ENCODE measurements around the gene WDFY4.

The WDFY4 gene

DNA sequence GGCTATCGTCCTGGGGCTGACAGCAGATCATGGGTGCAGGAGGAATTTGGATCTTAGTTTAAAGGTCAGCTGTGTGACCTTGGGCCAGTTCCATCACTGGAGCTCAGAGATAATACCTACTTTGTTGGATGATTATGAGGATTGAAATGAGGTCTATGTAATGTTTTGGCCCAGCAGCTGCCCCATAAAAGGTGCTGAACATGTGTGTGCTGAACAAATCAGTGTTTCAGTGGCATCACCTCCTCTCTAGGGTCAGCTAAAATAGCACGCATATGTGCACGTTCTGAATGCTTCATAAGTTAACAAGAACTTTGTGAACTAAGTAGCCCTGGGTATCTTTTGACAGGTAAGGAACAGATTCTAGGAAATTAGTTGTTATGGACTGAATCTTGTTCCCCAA is 339.8 kb downstream of the WDFY4 start:
- no peak for DNase-seq (ENCODE audit: low read depth)

DNA sequence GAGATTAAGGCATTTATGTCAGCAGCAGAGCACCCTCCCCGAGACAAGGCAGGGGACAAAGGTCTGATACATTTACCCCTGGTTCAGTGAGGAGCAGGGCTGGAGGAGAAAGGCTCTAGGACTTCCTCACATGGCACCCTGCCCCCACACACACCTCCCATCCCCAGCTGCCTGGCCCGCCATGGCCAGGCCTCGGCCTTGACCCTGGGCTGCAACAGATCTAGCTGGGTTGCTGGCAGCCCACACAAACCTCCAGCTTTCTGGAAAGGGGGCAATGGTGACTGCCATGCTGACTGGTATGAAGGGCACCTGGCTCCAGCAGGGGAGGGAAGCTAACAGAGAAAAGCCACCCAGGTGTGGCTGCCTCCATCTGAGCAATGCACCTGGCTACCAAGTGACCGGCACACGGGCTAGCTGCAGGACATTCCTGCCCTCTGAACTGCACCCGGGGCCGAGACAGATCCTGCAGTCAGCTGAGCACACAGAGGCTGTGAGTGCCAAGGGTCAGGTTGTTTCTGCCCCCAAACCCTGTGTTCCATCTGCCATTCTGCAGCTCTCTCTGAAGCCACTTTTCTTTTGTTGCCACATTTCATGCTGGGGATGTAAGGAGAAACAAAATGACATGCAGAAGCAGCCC is 340.8 kb downstream of the WDFY4 start:
- DNase-seq (ENCODE audit: low read depth) = no peak

DNA sequence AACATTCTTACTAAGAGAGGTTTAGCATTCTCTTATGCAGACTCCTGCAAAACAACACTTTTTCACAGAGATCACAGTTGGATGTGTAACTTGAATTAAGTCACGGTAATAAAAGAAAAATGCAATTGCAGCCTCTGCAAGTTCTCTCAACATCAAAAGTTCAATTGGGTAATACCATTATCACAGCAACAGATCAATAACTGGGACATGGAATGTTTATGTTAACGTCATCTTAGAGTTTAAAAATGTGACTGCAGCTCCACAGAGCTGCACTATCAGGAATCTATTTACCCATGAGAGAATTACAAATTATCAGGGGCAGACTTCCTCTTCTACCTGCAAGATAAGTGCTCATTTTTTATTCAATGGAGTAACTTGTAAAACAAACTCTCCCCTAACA is 344.0 kb downstream of the WDFY4 start:
- no peak for DNase-seq (ENCODE audit: low read depth)

DNA sequence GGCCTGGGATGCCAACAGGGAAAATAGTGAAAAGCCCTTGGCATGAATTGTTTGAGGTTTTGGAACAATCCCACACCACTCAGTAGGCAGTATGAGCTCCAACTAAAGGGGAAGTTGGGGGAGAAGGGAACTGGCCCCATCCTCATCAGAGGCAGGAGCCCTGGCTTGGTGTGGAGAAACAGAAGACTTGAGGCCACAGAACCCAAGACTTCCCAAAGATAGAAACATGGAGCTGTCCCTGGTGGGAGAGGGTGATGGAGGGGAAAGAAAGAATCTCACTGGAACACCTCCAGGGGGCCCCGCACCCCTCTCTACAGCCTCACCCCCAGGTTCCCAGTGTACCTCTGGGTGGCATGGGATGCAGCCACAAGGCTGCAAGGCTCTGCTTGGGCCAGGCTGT is 345.0 kb downstream of the WDFY4 start:
- no peak for DNase-seq (ENCODE audit: low read depth)

Measured in stimulated activated CD8-positive, alpha-beta memory T cell treated with anti-CD3 and anti-CD28 coated beads, Interleukin-15, amount 100 ng/mL, for 1 hour (primary cell).